Endothelial cell of umbilical vein (primary cell): ENCODE measurements around the gene HVCN1.

Source experiments
- POLR2A ChIP-seq: IDR thresholded peaks from 2 replicates; pipeline ENCODE4 v1.6.1; 2012; ENCODE audit warnings: low read depth, mild to moderate bottlenecking, control low read depth, low read length
- POLR2AphosphoS5 ChIP-seq: IDR thresholded peaks from 2 replicates; pipeline ENCODE4 v1.6.1; 2012; ENCODE audit warnings: low read depth, mild to moderate bottlenecking, control low read depth, low read length, moderate library complexity; ENCODE audit not compliant: insufficient read depth
- TF ChIP-seq, protein P1 (sequence below), 2 donors: IDR thresholded peaks; 1 replicate in 1 of 2; 2 replicates in 1 of 2; pipeline ENCODE4 v1.5.1; 2011; ENCODE audit warnings: low read length in 2 of 2, mild to moderate bottlenecking in 2 of 2, moderate library complexity in 2 of 2, control low read depth in 1 of 2, inconsistent platforms in 1 of 2, low read depth in 1 of 2; ENCODE audit not compliant: insufficient read depth in 1 of 2; ENCODE audit errors: extremely low read depth in 1 of 2

DNA sequence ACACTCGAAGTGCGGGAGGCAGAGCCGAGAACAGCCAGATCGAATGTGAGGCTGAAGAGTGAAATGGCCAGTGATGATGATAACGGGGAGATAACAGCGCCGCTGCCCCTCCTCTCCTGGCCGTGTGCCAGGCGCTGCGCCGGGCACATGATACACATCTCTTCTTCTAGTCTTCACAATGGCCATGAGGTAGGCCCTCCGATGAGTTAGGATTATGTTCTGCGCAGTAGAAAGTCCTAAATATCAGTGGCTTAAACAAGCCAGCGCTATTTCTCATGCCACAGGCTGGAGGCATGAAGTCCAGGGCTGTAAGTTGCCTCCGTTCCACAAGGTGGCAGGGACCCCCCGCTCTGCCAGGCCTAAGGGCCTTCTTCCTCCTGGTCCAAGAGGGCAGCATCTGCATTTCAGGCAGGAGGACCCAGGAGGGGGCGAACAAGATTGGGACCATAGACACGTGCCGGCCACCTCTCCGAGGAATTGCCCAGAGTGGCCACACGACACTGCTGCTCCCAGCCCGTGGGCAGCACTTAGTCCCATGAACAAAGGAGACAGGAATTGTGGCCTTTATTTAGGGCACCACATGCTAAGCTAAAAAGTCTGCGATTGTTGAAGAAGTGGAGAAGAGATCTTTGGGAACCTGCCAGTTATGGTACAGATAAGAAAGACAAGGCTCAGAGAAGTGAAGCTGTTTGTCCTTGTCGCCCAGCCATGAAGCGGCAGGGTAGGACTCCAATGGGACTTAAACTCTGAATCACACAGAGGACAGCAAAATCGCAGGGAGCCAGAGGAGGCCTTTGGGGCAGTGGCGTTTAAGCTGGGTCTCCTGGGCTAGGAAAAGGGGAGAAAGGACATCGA is 10.9 kb upstream of the HVCN1 start:
- TF ChIP-seq, protein P1, sequence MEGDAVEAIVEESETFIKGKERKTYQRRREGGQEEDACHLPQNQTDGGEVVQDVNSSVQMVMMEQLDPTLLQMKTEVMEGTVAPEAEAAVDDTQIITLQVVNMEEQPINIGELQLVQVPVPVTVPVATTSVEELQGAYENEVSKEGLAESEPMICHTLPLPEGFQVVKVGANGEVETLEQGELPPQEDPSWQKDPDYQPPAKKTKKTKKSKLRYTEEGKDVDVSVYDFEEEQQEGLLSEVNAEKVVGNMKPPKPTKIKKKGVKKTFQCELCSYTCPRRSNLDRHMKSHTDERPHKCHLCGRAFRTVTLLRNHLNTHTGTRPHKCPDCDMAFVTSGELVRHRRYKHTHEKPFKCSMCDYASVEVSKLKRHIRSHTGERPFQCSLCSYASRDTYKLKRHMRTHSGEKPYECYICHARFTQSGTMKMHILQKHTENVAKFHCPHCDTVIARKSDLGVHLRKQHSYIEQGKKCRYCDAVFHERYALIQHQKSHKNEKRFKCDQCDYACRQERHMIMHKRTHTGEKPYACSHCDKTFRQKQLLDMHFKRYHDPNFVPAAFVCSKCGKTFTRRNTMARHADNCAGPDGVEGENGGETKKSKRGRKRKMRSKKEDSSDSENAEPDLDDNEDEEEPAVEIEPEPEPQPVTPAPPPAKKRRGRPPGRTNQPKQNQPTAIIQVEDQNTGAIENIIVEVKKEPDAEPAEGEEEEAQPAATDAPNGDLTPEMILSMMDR (IDR thresholded peaks at IDR 0.05; ENCODE audit: extremely low read depth in 1 of 2, insufficient read depth in 1 of 2, low read depth in 1 of 2, low read length in 2 of 2): no peak
- TF ChIP-seq POLR2A (no peak), POLR2AphosphoS5 (no peak)
